HG02981 (cell line): Measurements from ENCODE around the gene LRIT2.
"Not testable (repeated sequence)": the region's sequence is repeated elsewhere in the genome, so short reads cannot be mapped to it uniquely, and the experiment has no call there.

ENCODE experiments used
- ATAC-seq: cut with Tn5 transposase; IDR thresholded peaks from one replicate; pipeline ENCODE4 v1.9.1; 2021; ENCODE audit warnings: mild to moderate bottlenecking, moderate library complexity; ENCODE audit not compliant: unreplicated experiment

LRIT2 gene

GRCh38 chr10:84185526-84186175, 39.7 kb downstream of the LRIT2 start:
- no peak for ATAC-seq

- ATAC-seq, result no peak
Measured at GRCh38 chr10:84184517-84184916, 40.8 kb downstream of the LRIT2 start.

- ATAC-seq, result no peak
Measured at GRCh38 chr10:84181631-84182030, 43.7 kb downstream of the LRIT2 start.

- not testable (repeated sequence) for ATAC-seq
Measured at GRCh38 chr10:84180386-84180785, 45.0 kb downstream of the LRIT2 start.

GRCh38 chr10:84179059-84179710, 46.2 kb downstream of the LRIT2 start:
- ATAC-seq, result peak; percentile 88

- ATAC-seq, result no peak
Measured at GRCh38 chr10:84178160-84178609, 47.2 kb downstream of the LRIT2 start.

GRCh38 chr10:84177541-84178141, 47.7 kb downstream of the LRIT2 start:
- ATAC-seq, result peak; percentile 33

- no peak for ATAC-seq
Measured at GRCh38 chr10:84176836-84177474, 48.4 kb downstream of the LRIT2 start.

- ATAC-seq, result no peak
Measured at GRCh38 chr10:84176351-84176750, 49.0 kb downstream of the LRIT2 start.

GRCh38 chr10:84175436-84175835, 49.9 kb downstream of the LRIT2 start:
- no peak for ATAC-seq

GRCh38 chr10:84173501-84173929, 51.8 kb downstream of the LRIT2 start, which contains the start of gene GPR15LG:
GPR15LG (plus strand) TSS chr10:84173801; CDS start chr10:84173852, 51 bp downstream.
- peak; percentile 38 for ATAC-seq

- ATAC-seq, result peak; percentile 47
Measured at GRCh38 chr10:84172467-84173356, 52.6 kb downstream of the LRIT2 start.

- peak; percentile 21 for ATAC-seq
Measured at GRCh38 chr10:84171700-84172466, 53.5 kb downstream of the LRIT2 start.

GRCh38 chr10:84171237-84171636, 54.1 kb downstream of the LRIT2 start:
- not testable (repeated sequence) for ATAC-seq
